ENCODE measurements around the gene SPEF2. TPM values are rescaled to one million over a fixed set of nuclear protein-coding genes. Genes with fewer than 3 reads are reported as not detected.

The SPEF2 gene
- total RNA-seq, 1 donor from 2014 or later, result 9.9 TPM

GRCh38 chr5:35773967-35774366 lies 156.3 kb downstream of the SPEF2 start:
- Histone ChIP-seq H3K4me1 (no peaks in the 10 kb centered on the region), H3K9me3 (no peaks in the 10 kb centered on the region), H3K27ac (no peak overlapping the region), H3K4me3 (no peak overlapping the region), H3K36me3 (no peaks in the 10 kb centered on the region), H3K27me3 (no peaks in the 10 kb centered on the region)
- DNase-seq (no peak), ATAC-seq (no peak)
- intact Hi-C loops (cut with DNase I), result loop anchor here (10.0 kb wide), 1 partner anchor 151 kb away; no protein-coding TSS in a partner anchor
- TF ChIP-seq, protein P1, sequence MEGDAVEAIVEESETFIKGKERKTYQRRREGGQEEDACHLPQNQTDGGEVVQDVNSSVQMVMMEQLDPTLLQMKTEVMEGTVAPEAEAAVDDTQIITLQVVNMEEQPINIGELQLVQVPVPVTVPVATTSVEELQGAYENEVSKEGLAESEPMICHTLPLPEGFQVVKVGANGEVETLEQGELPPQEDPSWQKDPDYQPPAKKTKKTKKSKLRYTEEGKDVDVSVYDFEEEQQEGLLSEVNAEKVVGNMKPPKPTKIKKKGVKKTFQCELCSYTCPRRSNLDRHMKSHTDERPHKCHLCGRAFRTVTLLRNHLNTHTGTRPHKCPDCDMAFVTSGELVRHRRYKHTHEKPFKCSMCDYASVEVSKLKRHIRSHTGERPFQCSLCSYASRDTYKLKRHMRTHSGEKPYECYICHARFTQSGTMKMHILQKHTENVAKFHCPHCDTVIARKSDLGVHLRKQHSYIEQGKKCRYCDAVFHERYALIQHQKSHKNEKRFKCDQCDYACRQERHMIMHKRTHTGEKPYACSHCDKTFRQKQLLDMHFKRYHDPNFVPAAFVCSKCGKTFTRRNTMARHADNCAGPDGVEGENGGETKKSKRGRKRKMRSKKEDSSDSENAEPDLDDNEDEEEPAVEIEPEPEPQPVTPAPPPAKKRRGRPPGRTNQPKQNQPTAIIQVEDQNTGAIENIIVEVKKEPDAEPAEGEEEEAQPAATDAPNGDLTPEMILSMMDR (IDR thresholded peaks at IDR 0.05), result no peak

DNA sequence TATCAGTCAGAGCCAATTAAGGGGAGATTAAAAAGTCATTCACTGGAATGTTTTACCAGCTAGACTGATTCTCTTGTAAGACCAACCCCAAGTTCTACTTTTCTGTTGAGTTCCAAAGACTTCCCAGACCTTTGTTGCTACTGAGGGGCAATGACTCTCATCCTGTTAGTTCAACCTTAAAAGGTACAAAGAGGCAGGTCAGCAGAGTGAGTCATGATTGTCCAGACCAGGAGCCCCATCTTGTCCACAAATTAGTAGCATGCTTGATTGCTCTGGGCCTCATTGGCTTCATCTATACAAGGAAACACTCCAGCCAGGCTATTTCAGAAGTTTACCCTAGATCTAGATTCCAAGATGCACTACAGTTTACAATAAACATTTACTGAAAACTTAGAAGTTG lies 159.1 kb downstream of the SPEF2 start:
- no peaks in the 10 kb centered on the region for H3K9me3 ChIP-seq
- H3K27ac ChIP-seq, result no peak overlapping the region
- no peaks in the 10 kb centered on the region for H3K27me3 ChIP-seq
- peaks cover 5% of the 10 kb centered on the region for H3K4me1 ChIP-seq
- no peak for DNase-seq
- intact Hi-C loops (cut with DNase I), result loop anchor here (10.0 kb wide), 1 partner anchor 148 kb away; no protein-coding TSS in a partner anchor
- H3K36me3 ChIP-seq, result no peaks in the 10 kb centered on the region
- no peak overlapping the region for H3K4me3 ChIP-seq
- ATAC-seq, result no peak
- TF ChIP-seq, protein P1 (IDR thresholded peaks at IDR 0.05), result no peak

DNA sequence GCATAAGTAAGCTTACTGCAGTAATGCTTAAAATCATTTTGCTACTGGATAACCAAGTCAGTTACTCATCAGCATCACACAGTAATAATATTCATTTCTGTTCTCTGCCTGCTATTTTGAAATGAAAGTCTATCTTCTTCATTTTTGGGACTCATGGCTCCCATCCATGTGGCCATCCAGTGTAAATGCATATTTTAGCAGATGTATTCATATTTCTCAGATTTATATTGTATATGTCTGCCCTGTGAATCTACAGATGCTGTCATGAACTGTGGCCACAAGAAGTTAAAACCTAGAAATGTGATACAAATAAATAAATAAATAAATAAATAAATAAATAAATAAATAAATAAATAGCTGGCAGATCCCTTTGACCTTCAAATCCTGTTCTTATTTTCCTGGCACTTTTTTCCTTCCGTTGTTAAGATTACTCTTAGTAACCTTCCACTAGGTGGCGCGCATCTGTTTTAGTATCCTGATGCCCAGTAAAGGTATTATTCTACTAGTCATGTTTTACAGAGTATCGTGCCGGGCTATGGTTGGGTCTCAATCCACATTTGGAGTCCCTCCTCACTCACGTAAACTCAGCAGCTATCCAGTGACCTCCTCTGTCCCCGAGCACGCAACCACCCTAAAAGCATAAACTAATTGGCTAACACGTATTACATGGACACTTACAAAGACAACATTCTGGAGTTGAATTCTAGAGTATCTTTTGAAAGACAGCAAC lies 159.9 kb downstream of the SPEF2 start:
- H3K4me1 ChIP-seq, result peaks cover 6% of the 10 kb centered on the region
- TF ChIP-seq, protein P1 (IDR thresholded peaks at IDR 0.05), result peak; percentile 72
- no peak overlapping the region for H3K27ac ChIP-seq
- no peaks in the 10 kb centered on the region for H3K36me3 ChIP-seq
- H3K9me3 ChIP-seq, result no peaks in the 10 kb centered on the region
- no peak overlapping the region for H3K4me3 ChIP-seq
- H3K27me3 ChIP-seq, result no peaks in the 10 kb centered on the region
- intact Hi-C loops (cut with DNase I), result loop anchor here (10.0 kb wide), 1 partner anchor 147 kb away; no protein-coding TSS in a partner anchor
- DNase-seq (no peak), ATAC-seq (peak; percentile 82)

DNA sequence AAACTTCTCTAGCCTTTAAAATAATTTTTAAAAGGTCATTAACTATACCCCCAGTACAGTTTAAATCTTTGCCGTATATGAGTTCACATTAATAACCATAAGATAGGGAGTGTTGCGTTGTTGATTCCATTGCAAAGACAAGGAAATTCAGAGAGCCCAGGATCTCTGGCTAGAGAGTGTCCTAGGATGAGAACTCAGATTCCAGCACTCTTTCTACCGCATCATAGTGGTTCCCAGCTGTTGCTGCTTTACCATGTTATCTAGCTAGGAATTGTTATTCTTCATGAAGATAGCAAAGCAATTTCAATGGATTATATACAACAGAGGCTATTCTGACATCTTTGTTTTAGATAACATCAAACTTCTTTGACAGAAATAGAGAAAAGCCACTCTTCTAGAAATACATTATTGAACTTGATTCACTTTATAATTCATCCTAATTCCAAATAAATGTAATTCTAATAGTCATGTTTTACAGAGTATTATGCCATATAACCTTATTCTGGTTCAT lies 160.7 kb downstream of the SPEF2 start:
- intact Hi-C loops (cut with DNase I), result loop anchor here (10.0 kb wide), 1 partner anchor 146 kb away; no protein-coding TSS in a partner anchor
- Histone ChIP-seq H3K36me3 (no peaks in the 10 kb centered on the region), H3K27ac (no peak overlapping the region), H3K9me3 (no peaks in the 10 kb centered on the region), H3K4me1 (peaks cover 6% of the 10 kb centered on the region), H3K4me3 (no peak overlapping the region), H3K27me3 (no peaks in the 10 kb centered on the region)
- ATAC-seq (no peak), DNase-seq (no peak)
- TF ChIP-seq, protein P1 (IDR thresholded peaks at IDR 0.05), result no peak

- Histone ChIP-seq H3K4me1 (peaks cover 6% of the 10 kb centered on the region), H3K4me3 (no peak overlapping the region), H3K27ac (no peak overlapping the region), H3K27me3 (no peaks in the 10 kb centered on the region), H3K36me3 (no peaks in the 10 kb centered on the region), H3K9me3 (no peaks in the 10 kb centered on the region)
- TF ChIP-seq, protein P1 (IDR thresholded peaks at IDR 0.05), result no peak
- intact Hi-C loops (cut with DNase I), result no loop called here
- ATAC-seq (no peak), DNase-seq (no peak)
Observed at GRCh38 chr5:35780236-35780635, 162.6 kb downstream of the SPEF2 start.

All from upper lobe of right lung (tissue), 1 donor.